Heart left ventricle (tissue), 13 donors: Measurements from ENCODE around the gene IGFBPL1.

Source experiments
- CTCF ChIP-seq, 12 donors: fragments of 200-600 bp; sonication (generic) in 4 of 12; IDR thresholded peaks; one replicate each; pipeline versions ENCODE4 v1.5.0 to v1.8.0; 2018 to 2022; ENCODE audit warnings: antibody characterized with exemption in 12 of 12, mild to moderate bottlenecking in 5 of 12
- POLR2A ChIP-seq, 2 donors: fragments of 450-650 bp; IDR thresholded peaks; one replicate each; pipeline ENCODE4 v1.6.1; 2017; ENCODE audit warnings: antibody characterized with exemption in 2 of 2, mild to moderate bottlenecking in 2 of 2, moderate library complexity in 2 of 2
- donor health status: ischemic (EF 13 %, LVEDD 7.1; RV severe dilation, severe dysfunction).
- donor health status: DM: no; HTN: yes; CAD: no.
- donor health status: DM: no; HTN: no; CAD: no.
- donor health status: ischemic (EF 25% LVEDD 6.9; RV normal size, moderate dysfunction).
- donor health status: ischemic (EF 25% LVEDD 5.7; RV mildly dilated, moderate dysfunction).
- donor health status: ischemic (EF 35%, LVEDD 5.7; RV mildly dilated, moderate dysfunction).
- donor health status: nonischemic (EF 11% LVEDD 7.7; RV severe dilation, severe dysfunction).
- donor health status: DM: yes; HTN: yes; CAD: no.
- donor health status: PGD.
- donor health status: ischemic (EF 29% LVEDD 5.4; RV normal size, mild dysfunction).
- donor health status: nonischemic (EF 23%, LVEDD 6.1; RV moderate dilation, normal function).

GRCh38 chr9:38367898-38368297 lies 56.4 kb downstream of the IGFBPL1 start:
- TF ChIP-seq POLR2A (IDR thresholded peaks at IDR 0.05) (no peak), CTCF (IDR thresholded peaks at IDR 0.05) (no peak)
